Measurements from ENCODE around the gene ERC2.

Gene ERC2

DNA sequence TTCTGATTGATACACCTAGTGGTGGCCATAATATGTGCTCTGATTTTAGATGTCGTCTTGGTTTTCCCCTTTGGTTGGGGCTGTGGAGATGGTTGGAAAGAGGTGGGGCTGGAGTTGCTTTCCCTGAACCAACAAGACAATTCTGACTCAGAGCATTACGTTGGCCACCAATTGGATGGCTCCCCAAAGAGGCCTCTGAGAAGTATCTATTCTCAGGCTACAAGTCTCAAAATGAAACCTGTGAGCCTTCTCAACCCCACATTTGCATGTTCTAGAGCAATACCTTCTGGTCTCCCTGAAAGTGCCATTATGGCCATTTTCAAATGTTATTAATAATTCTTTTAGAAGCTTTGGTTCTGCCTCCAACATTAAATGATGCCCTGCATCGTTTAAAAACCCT lies 792.8 kb downstream of the ERC2 start:
- DNase-seq (ENCODE audit: low read depth, low spot score), result no peak
- H3K4me3 ChIP-seq (ENCODE audit: low read length), result no peak overlapping the region

DNA sequence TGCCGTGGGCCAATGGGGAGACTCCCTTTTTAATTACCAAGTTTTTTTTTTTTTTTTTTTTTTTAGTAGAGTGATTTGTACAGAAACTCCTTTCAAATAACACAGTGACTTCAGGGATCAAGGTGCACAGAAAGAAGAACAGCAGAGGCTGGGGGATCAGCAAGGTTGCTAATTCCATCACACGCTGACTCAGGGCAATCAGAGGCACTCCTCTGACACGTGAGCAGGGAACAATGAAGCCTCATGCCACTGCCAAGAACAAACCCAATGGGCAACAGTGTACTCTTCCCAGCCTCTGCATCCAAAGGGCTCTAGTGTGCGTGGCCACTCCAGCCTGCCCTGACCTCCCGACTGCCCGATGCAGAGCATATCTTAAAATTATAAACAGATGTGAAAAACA lies 794.5 kb downstream of the ERC2 start:
- no peak overlapping the region for H3K4me3 ChIP-seq (ENCODE audit: low read length)
- no peak for DNase-seq (ENCODE audit: low read depth, low spot score)

DNA sequence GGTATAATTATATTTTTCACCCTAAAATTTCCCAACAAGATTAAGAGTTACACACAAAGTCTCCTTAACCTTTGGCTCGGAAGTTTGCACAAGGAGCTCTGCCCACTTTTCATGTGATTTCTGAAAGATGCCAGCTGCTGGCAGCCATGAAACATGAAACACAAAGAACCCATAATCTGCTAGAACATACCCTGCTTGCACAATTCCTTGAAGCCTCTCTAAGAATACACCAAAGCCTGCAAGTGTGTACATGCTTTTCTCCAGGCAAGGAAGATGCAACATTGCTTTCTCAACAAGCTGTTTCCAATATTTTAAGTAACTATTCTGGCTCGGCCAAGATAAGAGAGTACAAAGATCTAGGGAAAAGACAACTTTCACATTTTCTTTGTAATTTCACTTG lies 799.1 kb downstream of the ERC2 start:
- H3K4me3 ChIP-seq (ENCODE audit: low read length), result no peak overlapping the region
- DNase-seq (ENCODE audit: low read depth, low spot score), result no peak

DNA sequence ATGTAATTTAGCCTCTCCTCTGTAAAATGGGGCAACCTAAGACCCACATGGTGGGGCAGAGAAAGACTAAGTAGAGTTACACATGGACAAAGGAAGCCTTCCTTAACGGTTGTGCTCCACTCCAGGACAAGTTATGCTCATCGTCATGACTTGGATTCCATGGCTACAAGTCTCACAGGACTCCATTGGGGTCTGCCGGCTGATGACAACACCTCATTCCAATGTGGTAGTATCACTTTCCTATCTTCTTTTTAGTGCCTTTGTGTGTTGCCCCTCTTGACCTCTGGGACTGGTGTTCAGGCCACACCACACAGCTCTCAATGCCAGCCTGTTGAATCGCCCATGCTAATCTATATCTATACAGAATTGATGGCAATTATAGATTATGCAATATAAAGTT lies 799.9 kb downstream of the ERC2 start:
- DNase-seq (ENCODE audit: low read depth, low spot score), result no peak
- H3K4me3 ChIP-seq (ENCODE audit: low read length), result no peak overlapping the region

DNA sequence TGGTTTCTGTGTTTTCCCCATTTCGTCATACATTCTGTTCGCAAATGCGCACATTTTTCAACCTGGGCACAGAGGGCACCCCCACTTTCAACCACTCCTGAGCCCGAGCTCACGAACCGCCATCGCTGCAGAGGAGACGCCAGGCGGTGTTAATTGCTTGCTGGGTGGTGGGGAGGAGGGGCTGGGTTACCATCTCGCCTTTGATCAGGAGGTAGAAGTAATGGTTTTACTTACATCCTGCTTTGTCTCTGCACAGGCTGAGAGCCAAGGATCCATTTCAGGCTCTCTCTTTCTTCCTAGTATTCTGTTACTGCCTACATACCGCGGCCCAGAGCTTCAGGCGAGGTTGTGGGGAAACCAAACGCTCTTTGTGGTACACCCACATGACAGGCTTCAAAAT lies 803.9 kb downstream of the ERC2 start:
- DNase-seq (ENCODE audit: low read depth, low spot score), result peak; percentile 93
- no peak overlapping the region for H3K4me3 ChIP-seq (ENCODE audit: low read length)

DNA sequence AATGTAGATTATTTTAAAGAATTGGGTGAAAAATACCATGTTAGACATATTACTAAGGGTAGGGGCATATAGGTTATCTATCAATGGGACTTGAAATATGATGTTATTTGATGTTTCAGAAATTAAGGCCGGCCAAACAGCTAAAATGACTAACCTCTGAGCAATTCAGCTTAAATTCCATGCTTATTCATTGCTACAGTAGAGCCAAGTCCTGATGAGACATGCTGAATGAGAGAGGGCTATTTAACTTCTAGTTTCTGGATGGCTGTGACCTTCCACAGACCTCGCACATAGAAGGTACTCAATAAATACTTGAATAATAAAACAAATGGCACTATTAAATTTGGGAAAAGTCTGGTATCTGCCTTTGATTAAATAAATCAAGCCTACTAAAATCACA lies 805.6 kb downstream of the ERC2 start:
- no peak for DNase-seq (ENCODE audit: low read depth, low spot score)
- no peak overlapping the region for H3K4me3 ChIP-seq (ENCODE audit: low read length)

DNA sequence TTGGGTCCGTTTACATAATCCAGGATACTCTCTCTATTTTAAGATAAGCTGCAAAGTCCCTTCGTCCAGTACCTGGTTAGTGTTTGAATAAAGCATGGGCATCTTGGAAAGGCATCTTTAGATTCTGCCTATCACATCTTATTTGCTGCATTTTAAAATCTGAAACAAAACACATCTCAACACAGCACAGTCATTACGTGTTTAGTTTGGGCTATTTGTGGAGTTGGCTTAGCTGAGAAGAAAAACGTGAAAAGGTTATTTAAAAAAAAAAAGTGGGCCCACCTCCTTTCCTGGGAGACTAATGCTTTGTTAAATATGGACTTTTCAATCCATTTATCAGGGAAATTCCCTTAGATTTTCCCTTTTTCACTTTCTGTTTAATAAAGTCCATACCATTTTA lies 806.7 kb downstream of the ERC2 start:
- no peak for DNase-seq (ENCODE audit: low read depth, low spot score)
- H3K4me3 ChIP-seq (ENCODE audit: low read length), result no peak overlapping the region

DNA sequence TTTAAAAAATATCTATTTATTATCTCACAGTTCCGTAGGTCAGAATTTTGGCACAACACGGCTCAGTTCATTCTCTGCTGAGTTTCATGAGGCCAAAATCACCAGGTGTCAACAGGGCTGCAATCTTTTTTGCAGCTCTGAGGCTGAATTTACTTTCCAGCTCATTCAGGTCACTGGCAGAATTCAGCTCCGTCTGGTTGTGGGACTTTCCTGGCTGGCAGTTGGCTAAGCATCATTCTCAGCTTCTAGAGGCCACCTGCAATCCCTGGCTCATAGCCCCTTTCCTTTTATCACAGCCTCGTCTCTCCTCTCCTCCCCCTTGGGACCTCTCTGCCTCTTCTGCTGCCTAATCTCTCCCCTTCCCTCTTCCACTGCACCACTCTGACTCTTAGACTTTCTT lies 807.1 kb downstream of the ERC2 start:
- no peak for DNase-seq (ENCODE audit: low read depth, low spot score)
- no peak overlapping the region for H3K4me3 ChIP-seq (ENCODE audit: low read length)

DNA sequence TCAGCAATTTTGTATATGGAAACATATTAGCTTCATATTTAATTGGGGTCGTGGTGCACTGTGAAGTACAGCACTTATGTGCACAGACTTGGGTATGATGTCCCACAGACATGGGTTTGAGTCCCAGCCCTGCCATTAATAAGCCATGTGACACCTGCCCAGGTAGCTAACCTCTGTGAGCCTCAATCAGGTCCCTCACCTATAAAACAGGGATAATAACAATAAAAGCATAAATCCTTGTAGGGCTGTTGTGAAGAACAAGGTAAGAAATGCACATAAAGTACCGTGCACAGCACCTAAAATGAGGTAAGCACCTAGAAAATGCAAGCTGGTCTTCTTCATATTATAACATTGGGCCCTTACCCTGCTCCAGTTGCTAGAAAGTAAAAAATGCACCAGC lies 807.6 kb downstream of the ERC2 start:
- no peak for DNase-seq (ENCODE audit: low read depth, low spot score)
- H3K4me3 ChIP-seq (ENCODE audit: low read length), result no peak overlapping the region

DNA sequence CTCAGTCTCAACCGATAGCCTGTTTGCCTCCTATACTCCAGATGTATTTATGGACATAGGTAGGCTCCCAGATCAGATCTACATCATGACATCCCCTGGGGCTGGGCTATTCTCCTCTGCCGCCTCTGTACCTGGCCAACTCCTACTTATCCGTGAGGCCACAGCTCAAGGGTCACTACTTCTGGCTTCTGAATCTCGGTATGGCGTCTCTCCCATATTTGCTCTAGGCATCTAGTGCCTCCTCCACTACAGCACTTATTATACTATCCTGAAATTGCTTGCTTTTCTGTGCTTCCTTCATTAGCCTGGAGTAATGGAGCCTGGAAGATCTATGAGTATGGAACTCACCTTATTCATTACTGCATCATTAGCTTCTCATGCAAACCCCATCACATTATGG lies 808.6 kb downstream of the ERC2 start:
- no peak for DNase-seq (ENCODE audit: low read depth, low spot score)
- H3K4me3 ChIP-seq (ENCODE audit: low read length), result no peak overlapping the region

DNA sequence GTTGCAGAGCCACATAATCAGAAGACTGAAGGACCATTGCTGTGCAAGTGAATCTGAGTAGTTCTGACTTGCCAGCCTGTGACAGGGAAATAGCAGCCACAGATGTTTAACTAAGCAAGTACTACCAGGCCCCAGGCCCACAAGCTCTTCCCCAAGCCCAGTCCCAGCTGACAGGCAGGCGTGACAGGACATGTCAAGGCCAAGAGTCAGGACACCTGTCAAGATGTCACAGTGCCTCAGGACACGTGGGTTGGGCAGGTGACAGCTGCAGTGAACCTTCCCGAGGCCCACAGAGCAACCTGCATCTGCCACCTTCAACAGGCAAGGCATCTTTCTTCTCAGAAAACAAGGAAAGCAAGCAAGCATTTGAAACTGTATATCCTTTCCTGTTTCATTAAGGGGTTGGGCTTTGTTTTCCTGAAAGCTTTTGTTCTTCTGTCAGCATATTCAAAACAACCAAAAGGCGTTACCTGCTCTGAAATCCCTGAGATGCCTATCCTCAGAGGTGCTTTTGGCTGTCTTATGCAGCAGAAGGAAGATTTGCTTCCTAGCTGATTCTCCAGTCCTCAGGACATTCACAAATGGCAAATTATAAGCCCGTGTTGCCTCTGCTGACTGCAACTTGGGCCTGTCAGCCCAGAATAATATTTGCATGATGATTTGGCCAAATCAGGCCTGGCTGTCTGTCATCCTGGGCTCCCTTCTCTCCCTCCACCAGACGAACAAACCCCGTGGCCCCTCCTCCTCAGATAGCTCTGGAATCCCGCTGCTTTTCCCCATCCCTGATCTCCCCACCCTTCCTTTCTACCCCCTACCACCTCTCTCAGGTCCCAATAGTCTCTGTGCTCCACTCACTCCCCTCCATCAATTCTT lies 809.3 kb downstream of the ERC2 start:
- DNase-seq (ENCODE audit: low read depth, low spot score), result no peak
- no peak overlapping the region for H3K4me3 ChIP-seq (ENCODE audit: low read length)

DNA sequence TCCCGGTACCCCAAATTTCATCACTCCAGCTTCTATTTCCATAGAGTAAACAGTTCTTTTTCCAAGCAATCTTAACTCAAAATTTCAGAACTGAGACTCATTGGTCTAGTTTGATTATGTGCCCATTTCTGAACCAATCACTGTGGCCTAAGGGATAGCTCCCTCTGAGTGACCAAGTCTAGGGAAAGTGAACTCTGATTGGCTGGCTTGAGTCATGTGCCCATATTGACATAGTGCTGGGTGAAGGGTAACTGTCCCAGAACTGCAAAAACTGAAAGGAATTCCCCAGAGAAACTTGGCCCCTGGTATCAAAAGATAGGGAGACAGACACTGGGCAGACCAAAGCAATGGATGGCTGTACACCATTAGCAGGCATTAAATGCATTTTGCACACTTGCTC lies 810.0 kb downstream of the ERC2 start:
- H3K4me3 ChIP-seq (ENCODE audit: low read length), result no peak overlapping the region
- no peak for DNase-seq (ENCODE audit: low read depth, low spot score)

DNA sequence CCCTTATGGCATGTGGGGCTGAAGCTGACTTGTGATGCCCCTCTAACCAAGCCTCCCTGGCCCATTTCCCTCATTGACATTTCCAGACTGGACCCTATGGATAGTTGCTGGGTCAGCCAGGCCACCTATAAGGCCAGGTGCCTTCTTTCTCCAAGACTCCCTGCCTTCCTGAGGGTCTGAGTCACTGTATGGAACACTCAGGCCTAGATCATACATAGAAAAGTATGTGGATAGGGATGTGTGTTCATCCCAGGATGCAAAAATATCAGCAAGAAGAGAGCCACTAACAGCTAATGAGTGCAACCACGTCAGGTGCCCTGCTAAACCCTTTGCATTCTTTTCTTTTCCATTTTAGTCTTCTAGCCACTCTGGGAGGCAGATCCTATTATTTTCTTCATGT lies 812.7 kb downstream of the ERC2 start:
- H3K4me3 ChIP-seq (ENCODE audit: low read length), result no peak overlapping the region
- DNase-seq (ENCODE audit: low read depth, low spot score), result no peak

DNA sequence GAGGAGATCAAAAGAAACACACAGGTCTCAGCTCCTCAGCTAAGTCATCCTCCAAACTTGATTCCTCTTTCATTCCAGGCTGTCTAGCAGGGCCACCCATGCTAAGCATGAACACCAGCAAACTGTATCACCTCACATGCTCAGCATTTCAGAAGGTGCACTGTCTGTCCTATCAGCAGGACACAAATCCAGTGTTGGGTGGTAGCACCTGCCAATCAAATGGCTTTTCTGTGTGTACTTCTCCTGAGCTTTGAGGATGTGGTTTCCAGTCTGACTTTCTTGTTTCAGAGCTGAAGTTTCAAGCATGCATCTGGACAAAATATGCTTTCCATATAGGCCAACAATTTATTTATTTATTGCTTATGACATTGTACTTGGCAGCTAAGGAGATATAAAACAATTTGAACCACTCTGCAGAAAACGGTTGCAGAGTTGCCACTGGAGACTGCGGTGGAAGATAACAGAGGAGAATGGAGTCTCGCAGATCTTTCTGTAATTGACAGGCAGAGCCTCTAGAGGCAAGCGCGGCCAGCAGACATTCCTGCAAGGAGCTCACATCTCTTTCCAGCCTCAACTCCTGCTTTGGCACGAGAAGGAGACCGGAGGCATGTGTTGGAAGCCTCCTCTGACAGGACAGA lies 814.0 kb downstream of the ERC2 start:
- no peak overlapping the region for H3K4me3 ChIP-seq (ENCODE audit: low read length)
- peak; percentile 49 for DNase-seq (ENCODE audit: low read depth, low spot score)

DNA sequence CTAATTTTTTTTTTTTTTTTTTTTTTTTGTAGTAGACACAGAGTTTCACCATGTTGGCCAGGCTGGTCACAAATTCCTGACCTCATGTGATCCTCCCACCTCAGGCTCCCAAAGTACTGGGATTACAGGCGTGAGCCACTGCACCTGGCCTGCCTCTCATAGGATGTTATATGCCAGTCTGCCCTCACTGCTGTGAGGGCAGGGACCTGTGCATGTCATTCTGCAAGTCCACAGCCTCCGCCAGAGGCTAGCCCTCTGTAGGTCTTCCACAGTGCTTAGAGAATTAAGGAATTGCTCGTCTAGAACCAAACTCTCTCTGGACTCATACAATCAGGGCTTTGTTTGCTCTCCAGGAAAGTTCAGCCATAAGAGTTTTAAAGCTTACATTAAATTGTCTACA lies 817.3 kb downstream of the ERC2 start:
- H3K4me3 ChIP-seq (ENCODE audit: low read length), result no peak overlapping the region

DNA sequence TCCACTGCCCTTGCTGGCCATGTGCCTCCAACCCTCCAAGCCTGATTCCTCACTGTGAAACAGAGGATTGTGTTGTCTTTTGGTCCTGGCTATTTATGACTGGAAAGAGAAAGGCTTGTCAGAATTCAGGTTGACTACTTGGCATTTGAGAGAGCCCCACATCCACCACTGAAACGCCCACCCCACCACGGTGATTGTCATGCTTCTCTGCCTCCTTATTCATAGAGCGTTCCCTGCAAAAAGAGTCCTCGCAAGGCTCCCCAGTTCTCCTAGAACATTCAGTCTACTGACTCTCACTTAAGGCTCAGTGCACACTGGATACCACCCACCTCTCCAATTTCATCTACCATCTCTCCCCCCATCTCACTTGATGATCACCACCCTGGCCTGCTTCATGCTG lies 818.3 kb downstream of the ERC2 start:
- H3K4me3 ChIP-seq (ENCODE audit: low read length), result no peak overlapping the region
- no peak for DNase-seq (ENCODE audit: low read depth, low spot score)

More for the DNA sequence above, 817.3 kb downstream of the ERC2 start:
- DNase-seq (ENCODE audit: low read depth, low spot score), result no peak

DNA sequence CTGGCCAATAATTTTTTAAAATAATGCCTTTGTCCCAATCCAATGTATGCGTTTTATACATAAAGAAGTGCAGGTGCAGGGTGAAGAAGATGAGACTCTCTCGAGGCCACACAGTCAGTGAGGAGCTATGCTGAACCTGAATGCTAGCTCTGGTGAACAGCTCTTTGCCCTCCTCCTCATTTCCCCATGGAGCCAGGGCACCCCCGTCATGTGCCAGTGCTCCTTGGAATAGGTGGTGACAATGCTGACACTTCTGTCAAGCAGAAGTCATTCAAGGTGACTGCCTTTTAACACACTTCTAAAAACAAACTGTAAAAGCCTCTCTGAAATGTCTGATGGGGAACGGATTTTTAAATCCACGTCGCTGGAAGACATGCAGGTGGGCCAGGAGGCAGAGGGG lies 818.7 kb downstream of the ERC2 start:
- H3K4me3 ChIP-seq (ENCODE audit: low read length), result no peak overlapping the region
- DNase-seq (ENCODE audit: low read depth, low spot score), result no peak

DNA sequence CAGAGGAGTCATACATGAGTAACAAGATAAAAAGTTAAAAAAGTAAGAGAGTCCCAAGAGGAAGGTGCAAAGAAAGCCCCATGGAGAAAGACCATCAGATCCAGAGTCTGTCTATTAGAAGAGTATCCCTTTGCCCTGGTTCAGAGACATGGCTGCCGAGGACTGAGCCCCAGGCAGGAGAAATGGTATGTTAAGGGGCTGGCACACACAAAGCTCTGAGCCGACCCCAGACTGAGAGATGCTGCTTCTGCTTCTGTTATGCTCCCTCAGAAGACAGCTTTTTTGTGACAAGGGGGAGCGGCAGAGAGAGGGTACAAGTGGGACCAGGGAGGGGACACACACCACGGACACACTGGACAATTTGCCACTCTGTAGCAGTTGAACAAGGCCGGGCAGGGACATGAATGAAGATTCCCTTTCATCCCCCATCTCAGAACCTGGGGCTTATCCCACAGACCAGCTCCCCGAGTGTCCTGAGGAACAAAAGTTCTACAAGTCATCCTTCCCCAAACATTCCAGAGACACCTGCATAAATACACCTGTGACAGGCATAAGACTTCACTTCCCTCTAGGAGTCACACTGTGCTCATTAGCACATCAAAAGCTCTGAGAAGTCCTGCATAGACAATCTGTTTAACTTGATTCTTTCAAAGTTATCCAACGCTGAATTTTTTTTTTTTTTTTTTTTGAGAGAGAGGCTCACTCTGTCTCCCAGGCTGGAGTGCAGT lies 819.5 kb downstream of the ERC2 start:
- no peak overlapping the region for H3K4me3 ChIP-seq (ENCODE audit: low read length)
- no peak for DNase-seq (ENCODE audit: low read depth, low spot score)

DNA sequence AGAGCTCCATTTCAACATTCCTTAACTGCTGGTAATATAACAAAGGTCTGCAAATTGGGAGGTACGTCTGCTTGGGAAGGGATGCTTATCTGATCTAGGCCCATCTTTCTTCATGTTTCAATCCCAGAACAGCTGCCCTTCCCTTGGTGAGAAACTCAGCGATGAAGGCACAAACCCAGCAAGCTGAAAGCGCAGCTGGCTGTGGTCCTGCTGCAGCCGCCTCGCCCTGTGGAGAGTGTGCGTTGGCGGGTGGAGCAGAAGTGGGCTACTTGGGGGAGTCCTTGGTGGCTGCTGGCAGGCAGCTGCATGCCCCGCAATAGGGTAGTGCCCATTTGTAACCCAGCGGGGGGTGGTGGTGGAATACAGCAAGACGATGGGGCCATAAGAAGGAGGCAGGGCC lies 820.6 kb downstream of the ERC2 start:
- DNase-seq (ENCODE audit: low read depth, low spot score), result no peak
- H3K4me3 ChIP-seq (ENCODE audit: low read length), result no peak overlapping the region

DNA sequence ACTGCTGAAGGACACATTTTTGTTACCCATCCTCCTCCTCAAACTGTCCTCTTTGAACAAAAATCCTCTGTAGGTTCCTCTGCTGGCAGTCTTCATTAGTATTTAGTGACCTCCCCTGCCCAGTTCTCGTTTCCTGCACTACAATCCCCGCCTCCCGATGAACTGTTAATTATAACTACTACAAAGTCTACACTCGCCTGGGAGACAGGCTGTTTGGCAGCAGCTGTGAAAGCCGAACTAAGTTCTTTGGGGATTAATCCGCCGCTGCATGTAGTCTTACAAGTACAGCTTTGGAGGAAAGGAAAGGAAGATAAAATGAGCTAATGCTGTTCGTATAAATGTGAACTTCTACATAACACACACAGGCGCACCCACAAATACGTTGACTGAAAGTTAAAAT lies 821.2 kb downstream of the ERC2 start:
- no peak overlapping the region for H3K4me3 ChIP-seq (ENCODE audit: low read length)
- no peak for DNase-seq (ENCODE audit: low read depth, low spot score)
